Bronchial epithelial cell (primary cell): ENCODE data around the gene WDPCP. TPM values are rescaled to one million over a fixed set of nuclear protein-coding genes. Genes with fewer than 3 reads are reported as not detected.
A peak's percentile ranks its signal among the peaks of the same experiment; 100 is the strongest.
"Not testable (repeated sequence)": the region's sequence is repeated elsewhere in the genome, so short reads cannot be mapped to it uniquely, and the experiment has no call there.

Source experiments
- DNase-seq: peaks from one replicate; pipeline ENCODE4 v3.0.0-alpha.2; 2010; ENCODE audit warnings: low read depth
- FAIRE-seq: peaks from 2 replicates; lab custom pipeline; 2011; peaks lifted over from hg19 to GRCh38; lab: Jason Lieb, UNC
- H3K27me3 ChIP-seq: 2 replicates; pipeline ENCODE4 v1.5.1; 2011; ENCODE audit warnings: low read length; ENCODE audit not compliant: control insufficient read depth, insufficient read depth
- H3K36me3 ChIP-seq: 2 replicates; pipeline ENCODE4 v1.5.1; 2011; ENCODE audit warnings: low read length; ENCODE audit not compliant: control insufficient read depth, insufficient read depth
- H3K4me3 ChIP-seq: 2 replicates; pipeline ENCODE4 v1.5.1; 2011; ENCODE audit warnings: mild to moderate bottlenecking, low read depth, low read length, control low read depth
- CTCF ChIP-seq: IDR thresholded peaks from 2 replicates; pipeline ENCODE4 v1.5.1; 2011; ENCODE audit warnings: mild to moderate bottlenecking, moderate library complexity, low read length, control low read depth, inconsistent platforms; ENCODE audit not compliant: insufficient read depth, severe bottlenecking
- total RNA-seq: library from RNA; depleted of rRNA; stranded (reverse); fragments of >200 nt; gene quantifications from 2 replicates; pipeline ENCODE4 v1.2.1, GENCODE V29; 2014

Gene WDPCP
- total RNA-seq, 1 donor from 2014 or later = 3.2 TPM

- no peaks in the 10 kb centered on the region for H3K27me3 ChIP-seq
- no peak for TF ChIP-seq CTCF
- no peaks in the 10 kb centered on the region for H3K36me3 ChIP-seq
- FAIRE-seq (no peak), DNase-seq (no peak)
- H3K4me3 ChIP-seq = no peak overlapping the region
Observed at GRCh38 chr2:63379451-63379850, 208.8 kb downstream of the WDPCP start.

GRCh38 chr2:63378589-63378988 lies 209.7 kb downstream of the WDPCP start:
- TF ChIP-seq CTCF = no peak
- no peak for FAIRE-seq
- Histone ChIP-seq H3K27me3 (no peaks in the 10 kb centered on the region), H3K36me3 (no peaks in the 10 kb centered on the region), H3K4me3 (no peak overlapping the region)
- peak; percentile 68 for DNase-seq

GRCh38 chr2:63374341-63374740 lies 213.9 kb downstream of the WDPCP start:
- no peaks in the 10 kb centered on the region for H3K27me3 ChIP-seq
- TF ChIP-seq CTCF = no peak
- no peak overlapping the region for H3K4me3 ChIP-seq
- no peak for FAIRE-seq
- no peaks in the 10 kb centered on the region for H3K36me3 ChIP-seq
- no peak for DNase-seq

- no peaks in the 10 kb centered on the region for H3K36me3 ChIP-seq
- H3K4me3 ChIP-seq = no peak overlapping the region
- no peaks in the 10 kb centered on the region for H3K27me3 ChIP-seq
- DNase-seq = no peak
- FAIRE-seq = no peak
- TF ChIP-seq CTCF = no peak
Observed at GRCh38 chr2:63372549-63372948, 215.7 kb downstream of the WDPCP start.

GRCh38 chr2:63369146-63369545 lies 219.1 kb downstream of the WDPCP start:
- Histone ChIP-seq H3K4me3 (no peak overlapping the region), H3K27me3 (no peaks in the 10 kb centered on the region), H3K36me3 (no peaks in the 10 kb centered on the region)
- TF ChIP-seq CTCF = no peak
- no peak for FAIRE-seq
- no peak for DNase-seq

GRCh38 chr2:63364866-63365265 lies 223.4 kb downstream of the WDPCP start:
- no peaks in the 10 kb centered on the region for H3K27me3 ChIP-seq
- FAIRE-seq = no peak
- H3K4me3 ChIP-seq = no peak overlapping the region
- H3K36me3 ChIP-seq = no peaks in the 10 kb centered on the region
- peak; percentile 33 for DNase-seq
- TF ChIP-seq CTCF = no peak

- FAIRE-seq, H3K36me3 ChIP-seq, H3K4me3 ChIP-seq, DNase-seq, H3K27me3 ChIP-seq: not testable (repeated sequence)
Observed at GRCh38 chr2:63357722-63358121, 230.6 kb downstream of the WDPCP start.
